OCI-LY7 (cell line): ENCODE measurements around the gene OR7G1. TPM values are rescaled to one million over a fixed set of nuclear protein-coding genes. Genes with fewer than 3 reads are reported as not detected.

Source experiments
- BruUV-seq: library from RNA; stranded (reverse); fragments of 400-500 nt; replicated peaks from 2 replicates; lab custom pipeline; 2021; lab: Mats Ljungman, UMichigan
- CTCF ChIA-PET: fragments of 300-600 bp; sonication (Branson Sonifier 250); formaldehyde crosslinking; loops from one replicate; lab custom pipeline; 2022; ENCODE audit warnings: antibody characterized with exemption; ENCODE audit not compliant: unreplicated experiment; lab: Charles Lee
- POLR2A ChIA-PET: fragments of 300-600 bp; sonication (Branson Sonifier 250); formaldehyde crosslinking; loops from one replicate; lab custom pipeline; 2022; ENCODE audit warnings: antibody characterized with exemption; lab: Charles Lee
- DNase-seq: peaks from one replicate; pipeline ENCODE4 v3.0.0-alpha.2; 2015; ENCODE audit warnings: low spot score
- H2AFZ ChIP-seq: fragments of 200-600 bp; sonication (generic), shearing (Covaris generic); 2 replicates; pipeline ENCODE4 v1.6.1; 2014; ENCODE audit warnings: mild to moderate bottlenecking, antibody characterized with exemption, low read length, moderate library complexity
- H3K27ac ChIP-seq: fragments of 200-600 bp; sonication (generic); 2 replicates; pipeline ENCODE4 v1.5.1; 2014; ENCODE audit warnings: mixed run types, low read depth, mild to moderate bottlenecking, moderate library complexity, low read length, inconsistent platforms; ENCODE audit not compliant: poor library complexity, severe bottlenecking
- H3K36me3 ChIP-seq: fragments of 200-600 bp; sonication (generic); 2 replicates; pipeline ENCODE4 v1.6.1; 2014; ENCODE audit warnings: mild to moderate bottlenecking, antibody characterized with exemption, low read length, moderate library complexity, mixed read lengths; ENCODE audit not compliant: insufficient read depth
- H3K4me1 ChIP-seq: fragments of 200-600 bp; sonication (generic); 2 replicates; pipeline ENCODE4 v1.5.1; 2014; ENCODE audit warnings: mild to moderate bottlenecking, low read length; ENCODE audit not compliant: insufficient read depth, poor library complexity, severe bottlenecking
- H3K4me2 ChIP-seq: fragments of 200-600 bp; sonication (generic); 2 replicates; pipeline ENCODE4 v1.6.1; 2014; ENCODE audit warnings: mild to moderate bottlenecking, low read length
- H3K4me3 ChIP-seq: fragments of 200-600 bp; sonication (generic); 2 replicates; pipeline ENCODE4 v1.5.1; 2014; ENCODE audit warnings: mild to moderate bottlenecking, low read depth, low read length; ENCODE audit not compliant: poor library complexity, severe bottlenecking
- H3K79me2 ChIP-seq: fragments of 200-600 bp; sonication (generic); 2 replicates; pipeline ENCODE4 v1.6.1; 2016; ENCODE audit warnings: low read depth, mild to moderate bottlenecking, low read length, moderate library complexity, mixed read lengths; ENCODE audit not compliant: insufficient read depth
- H3K9me2 ChIP-seq: fragments of 200-600 bp; sonication (generic); 2 replicates; pipeline ENCODE4 v1.6.1; 2016; ENCODE audit warnings: mild to moderate bottlenecking, low read length, mixed read lengths; ENCODE audit not compliant: insufficient read depth
- H3K9me3 ChIP-seq: fragments of 200-600 bp; sonication (generic); 2 replicates; pipeline ENCODE4 v1.6.1; 2014; ENCODE audit warnings: mild to moderate bottlenecking, mixed run types, low read length, mixed read lengths
- H4K20me1 ChIP-seq: fragments of 200-600 bp; sonication (generic); 2 replicates; pipeline ENCODE4 v1.6.1; 2014; ENCODE audit warnings: mild to moderate bottlenecking, antibody characterized with exemption, low read length, moderate library complexity, mixed read lengths; ENCODE audit not compliant: insufficient read depth
- EZH2phosphoT487 ChIP-seq: fragments of 200-600 bp; sonication (generic); IDR thresholded peaks from 2 replicates; pipeline ENCODE4 v1.6.1; 2018; ENCODE audit warnings: low read depth, borderline replicate concordance, mild to moderate bottlenecking, mixed run types, antibody characterized with exemption, low read length, moderate library complexity, mixed read lengths
- intact Hi-C: fragments of 100-400 bp; cut with micrococcal nuclease; formaldehyde crosslinking; loops from one replicate; pipeline ENCODE4 v1.10.0; 2022; ENCODE audit not compliant: unreplicated experiment
- total RNA-seq, 2 experiments: library from RNA; depleted of rRNA in 1 of 2; stranded (reverse); fragments of >200 nt in 1 of 2; shearing (Covaris generic) in 1 of 2; gene quantifications; 2 replicates each; pipeline ENCODE4 v1.2.3, GENCODE V29; 2014 to 2022
- TF ChIP-seq, protein P1 (sequence below): fragments of 200-600 bp; sonication (generic); conservative IDR thresholded peaks from 2 replicates; pipeline ENCODE4 v1.5.1; 2014; ENCODE audit warnings: mild to moderate bottlenecking, antibody characterized with exemption, low read length, moderate library complexity, mixed read lengths

OR7G1 gene
- total RNA-seq, 2 experiments from 2014 or later: not detected

DNA sequence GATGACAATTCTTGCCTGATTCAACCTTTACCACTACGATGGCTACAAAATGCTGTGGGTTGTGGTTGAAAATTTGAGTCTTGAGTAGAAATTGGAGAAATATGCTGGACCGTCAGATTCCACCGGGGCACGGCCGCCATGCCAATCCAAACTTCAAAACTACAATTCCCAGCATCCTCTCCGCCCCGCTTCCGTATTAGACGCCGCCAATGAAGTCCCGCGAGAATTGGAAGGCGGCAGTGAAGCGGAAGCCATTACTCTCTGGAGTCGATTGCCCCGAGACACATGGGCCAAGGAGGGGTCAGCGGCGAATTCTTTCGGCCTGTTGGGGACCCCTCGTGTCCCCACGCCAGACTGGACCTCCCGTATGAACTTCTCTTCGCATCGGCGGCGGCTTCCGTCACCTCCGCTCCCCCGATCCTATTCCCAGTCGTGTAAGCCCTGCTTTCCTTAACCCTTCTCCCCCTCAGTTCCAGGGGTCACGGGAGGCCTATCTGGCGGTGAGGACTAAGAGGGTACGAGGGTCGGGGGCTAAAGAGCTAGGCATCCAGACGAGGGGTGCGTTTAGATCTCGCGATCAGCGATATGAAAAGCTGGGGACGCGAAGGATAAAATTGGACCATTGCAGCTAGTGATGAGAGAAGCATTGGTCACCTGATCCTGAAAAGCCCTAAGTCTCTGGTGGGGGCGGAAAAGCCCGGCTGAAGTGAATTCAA is 24.8 kb upstream of the OR7G1 start, which contains the start of gene ZNF317:
Gene ZNF317, plus strand, starts transcription at position 239 of the 716 bp plus-strand sequence. CDS start 15,620 bp downstream, outside the sequence.
- H3K4me2 ChIP-seq: peak within 1 kb of the TSS; percentile 90
- peak within 1 kb of the TSS; percentile 37 for H3K27ac ChIP-seq
- no TSS peak for BruUV-seq
- TF ChIP-seq, protein P1, sequence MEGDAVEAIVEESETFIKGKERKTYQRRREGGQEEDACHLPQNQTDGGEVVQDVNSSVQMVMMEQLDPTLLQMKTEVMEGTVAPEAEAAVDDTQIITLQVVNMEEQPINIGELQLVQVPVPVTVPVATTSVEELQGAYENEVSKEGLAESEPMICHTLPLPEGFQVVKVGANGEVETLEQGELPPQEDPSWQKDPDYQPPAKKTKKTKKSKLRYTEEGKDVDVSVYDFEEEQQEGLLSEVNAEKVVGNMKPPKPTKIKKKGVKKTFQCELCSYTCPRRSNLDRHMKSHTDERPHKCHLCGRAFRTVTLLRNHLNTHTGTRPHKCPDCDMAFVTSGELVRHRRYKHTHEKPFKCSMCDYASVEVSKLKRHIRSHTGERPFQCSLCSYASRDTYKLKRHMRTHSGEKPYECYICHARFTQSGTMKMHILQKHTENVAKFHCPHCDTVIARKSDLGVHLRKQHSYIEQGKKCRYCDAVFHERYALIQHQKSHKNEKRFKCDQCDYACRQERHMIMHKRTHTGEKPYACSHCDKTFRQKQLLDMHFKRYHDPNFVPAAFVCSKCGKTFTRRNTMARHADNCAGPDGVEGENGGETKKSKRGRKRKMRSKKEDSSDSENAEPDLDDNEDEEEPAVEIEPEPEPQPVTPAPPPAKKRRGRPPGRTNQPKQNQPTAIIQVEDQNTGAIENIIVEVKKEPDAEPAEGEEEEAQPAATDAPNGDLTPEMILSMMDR: no peak
- TF ChIP-seq EZH2phosphoT487: no peak
- ChIA-PET POLR2A (interaction anchor here (0.6 kb wide), 1 partner anchor 443 kb away, joined by 5 read pairs; no protein-coding TSS in a partner anchor), CTCF (no interaction called here)
- H3K36me3 ChIP-seq: peaks cover 42% of the 10 kb centered on the region
- intact Hi-C loops: no loop called here
- H3K9me3 ChIP-seq: peaks cover 32% of the 10 kb centered on the region
- no peaks in the 10 kb centered on the region for H3K9me2 ChIP-seq
- DNase-seq: peak; percentile 96
- peaks cover 11% of the 10 kb centered on the region for H3K4me1 ChIP-seq
- peaks cover 51% of the 10 kb centered on the region for H3K79me2 ChIP-seq
- peaks cover 14% of the 10 kb centered on the region; the same call in 1 of the 2 replicates for H4K20me1 ChIP-seq
- H2AFZ ChIP-seq: peak within 1 kb of the TSS; percentile 96
- H3K4me3 ChIP-seq: peak within 1 kb of the TSS; percentile 87

DNA sequence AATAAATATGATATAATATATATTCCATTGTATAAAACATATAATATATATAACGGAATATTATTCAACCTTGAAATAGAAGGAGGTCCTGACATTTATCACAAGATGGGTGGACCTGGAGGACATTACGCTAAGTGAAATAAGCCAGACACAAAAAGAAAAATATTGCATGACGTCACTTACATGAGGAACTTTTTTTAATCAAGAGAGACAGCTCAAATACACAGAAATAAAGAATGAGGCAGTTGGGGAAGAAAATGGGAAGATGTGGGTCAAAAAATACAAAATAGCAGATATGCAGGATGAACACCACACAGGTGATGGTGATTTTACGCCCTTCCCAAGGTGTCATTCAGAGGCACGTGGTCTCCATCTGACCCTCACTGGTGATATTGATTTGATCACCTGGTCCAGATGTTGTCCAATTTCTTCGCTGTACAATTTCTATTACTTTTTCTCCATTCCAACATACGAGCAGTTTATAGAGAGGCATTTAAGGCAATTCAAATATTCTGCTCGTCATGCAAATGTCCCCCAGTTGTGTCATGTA is 24.1 kb upstream of the OR7G1 start:
- peak overlapping the region; percentile 90 for H3K4me2 ChIP-seq
- H3K36me3 ChIP-seq: peaks cover 35% of the 10 kb centered on the region
- TSS peak; percentile 94 for BruUV-seq
- peaks cover 11% of the 10 kb centered on the region for H3K4me1 ChIP-seq
- no peak for TF ChIP-seq EZH2phosphoT487
- TF ChIP-seq, protein P1: no peak; the same call in 1 of the 2 replicates
- CTCF ChIA-PET: no interaction called here
- H3K4me3 ChIP-seq: peak overlapping the region; percentile 87
- DNase-seq: peak; percentile 5
- peaks cover 25% of the 10 kb centered on the region for H3K9me3 ChIP-seq
- H2AFZ ChIP-seq: peak overlapping the region; percentile 96
- H4K20me1 ChIP-seq: peaks cover 11% of the 10 kb centered on the region; the same call in 1 of the 2 replicates
- POLR2A ChIA-PET: no interaction called here
- H3K27ac ChIP-seq: no peak overlapping the region
- peaks cover 44% of the 10 kb centered on the region for H3K79me2 ChIP-seq
- H3K9me2 ChIP-seq: no peaks in the 10 kb centered on the region
- intact Hi-C loops: loop anchor here (10.0 kb wide), 2 partner anchors 165 to 295 kb away; partner anchors contain the start of genes ZNF266 and ZNF699
